ENCODE data around the gene CSPG4. TPM values are rescaled to one million over a fixed set of nuclear protein-coding genes. Genes with fewer than 3 reads are reported as not detected.

The CSPG4 gene
- total and polyA plus RNA-seq, 2 of the 13 experiments (the other 11 are each of a cell fraction or from before 2014, with no cell fraction given), result 0.01 to 0.04 TPM

- TF ChIP-seq SCMH1 (CRISPR knock-in tag; IDR thresholded peaks at IDR 0.05; ENCODE audit: borderline replicate concordance) (no peak), KLF9 (CRISPR knock-in tag; IDR thresholded peaks at IDR 0.05; ENCODE audit: low read depth) (no peak), ZBTB43 (CRISPR knock-in tag; conservative IDR thresholded peaks at IDR 0.05) (no peak), ZNF17 (CRISPR knock-in tag; IDR thresholded peaks at IDR 0.05) (no peak), RBFOX2 (IDR thresholded peaks at IDR 0.05; ENCODE audit: low read depth, low read length) (peak; percentile 63; the same call in 1 of the 2 replicates), MEIS2 (CRISPR knock-in tag; IDR thresholded peaks at IDR 0.05) (peak; percentile 33; the same call in 1 of the 2 replicates), CBX5 (CRISPR knock-in tag; IDR thresholded peaks at IDR 0.05; ENCODE audit: borderline replicate concordance) (no peak), ZNF253 (CRISPR knock-in tag; IDR thresholded peaks at IDR 0.05; ENCODE audit: borderline replicate concordance) (no peak), ZBTB40 (IDR thresholded peaks at IDR 0.05) (no peak), ZBTB40 (CRISPR knock-in tag; IDR thresholded peaks at IDR 0.05) (no peak), SP5 (CRISPR knock-in tag; IDR thresholded peaks at IDR 0.05; ENCODE audit: borderline replicate concordance, low read depth) (no peak), SP1 (IDR thresholded peaks at IDR 0.05) (no peak), SP1 (CRISPR knock-in tag; IDR thresholded peaks at IDR 0.05) (0 out of 2 replicates have a peak, but pooled peaks have one; percentile 9), ZFP82 (CRISPR knock-in tag; IDR thresholded peaks at IDR 0.05; ENCODE audit: borderline replicate concordance) (no peak), ZNF503 (CRISPR knock-in tag; IDR thresholded peaks at IDR 0.05) (no peak), MXD3 (CRISPR knock-in tag; IDR thresholded peaks at IDR 0.05) (0 out of 2 replicates have a peak, but pooled peaks have one; percentile 38), ZKSCAN1 (IDR thresholded peaks at IDR 0.05; ENCODE audit: low read length) (no peak), CCDC6 (CRISPR knock-in tag; IDR thresholded peaks at IDR 0.05) (no peak)
These were observed 45.6 kb upstream of the CSPG4 start (continued) for GRCh38 chr15:75758071-75758872.

All from HepG2 (cell line).